WTC11 (cell line): ENCODE results near the gene ZNF367. TPM values are rescaled to one million over a fixed set of nuclear protein-coding genes. Genes with fewer than 3 reads are reported as not detected.
A peak's percentile ranks its signal among the peaks of the same experiment; 100 is the strongest.

Experiments
- ATAC-seq: fragments of 200-7000 bp; cut with Tn5 transposase; 2 replicates; pipeline ENCODE4 v1.10.0; 2021; ENCODE audit warnings: mild to moderate bottlenecking, moderate library complexity
- CTCF ChIA-PET: fragments of 300-600 bp; sonication (Branson Sonifier 250); formaldehyde crosslinking; loops from one replicate; lab custom pipeline; 2021; ENCODE audit warnings: antibody characterized with exemption; lab: Charles Lee
- POLR2A ChIA-PET: fragments of 350-600 bp; sonication (Branson Sonifier 250); formaldehyde crosslinking; loops from one replicate; lab custom pipeline; 2021; ENCODE audit warnings: antibody characterized with exemption; lab: Charles Lee
- DNase-seq: peaks from one replicate; pipeline ENCODE4 v3.0.0; 2021; ENCODE audit warnings: low spot score
- H3K27ac Mint-ChIP-seq: 2 replicates; pipeline ENCODE4 v1.8.0; 2021; ENCODE audit warnings: mixed read lengths
- H3K27me3 Mint-ChIP-seq: 2 replicates; pipeline ENCODE4 v1.8.0; 2021; ENCODE audit warnings: low read depth, mild to moderate bottlenecking, moderate library complexity, mixed read lengths
- H3K36me3 Mint-ChIP-seq: 2 replicates; pipeline ENCODE4 v1.8.0; 2021; ENCODE audit warnings: mixed read lengths
- H3K4me1 Mint-ChIP-seq: 2 replicates; pipeline ENCODE4 v1.8.0; 2022; ENCODE audit warnings: mixed read lengths
- H3K4me3 Mint-ChIP-seq: 2 replicates; pipeline ENCODE4 v1.8.0; 2021; ENCODE audit warnings: mild to moderate bottlenecking, moderate library complexity, mixed read lengths
- H3K9me3 Mint-ChIP-seq: 2 replicates; pipeline ENCODE4 v1.8.0; 2021; ENCODE audit warnings: mixed read lengths
- AR ChIP-seq: fragments of 250-450 bp; sonication (Bioruptor Pico); IDR thresholded peaks from 2 replicates; pipeline ENCODE4 v1.9.0; 2021; ENCODE audit warnings: mild to moderate bottlenecking
- ATF3 ChIP-seq: sonication (generic); formaldehyde crosslinking; conservative IDR thresholded peaks from 2 replicates; pipeline ENCODE4 v1.8.1; 2022; ENCODE audit warnings: mild to moderate bottlenecking, missing genetic modification reagents
- E2F1 ChIP-seq: sonication (generic); formaldehyde crosslinking; IDR thresholded peaks from 2 replicates; pipeline ENCODE4 v1.8.0; 2022; ENCODE audit warnings: mild to moderate bottlenecking, missing genetic modification reagents
- E2F4 ChIP-seq: sonication (generic); formaldehyde crosslinking; IDR thresholded peaks from 2 replicates; pipeline ENCODE4 v1.8.1; 2022; ENCODE audit warnings: low read depth, mild to moderate bottlenecking, moderate library complexity, missing genetic modification reagents, borderline replicate concordance
- FOXP4 ChIP-seq: sonication (generic); formaldehyde crosslinking; IDR thresholded peaks from 2 replicates; pipeline ENCODE4 v1.8.0; 2022; ENCODE audit warnings: mild to moderate bottlenecking, missing genetic modification reagents
- HMGA2 ChIP-seq: fragments of 250-450 bp; sonication (Bioruptor Pico); IDR thresholded peaks from 2 replicates; pipeline ENCODE4 v1.4.0; 2021; ENCODE audit warnings: mild to moderate bottlenecking, moderate library complexity
- JUN ChIP-seq: sonication (generic); formaldehyde crosslinking; IDR thresholded peaks from 2 replicates; pipeline ENCODE4 v1.8.0; 2023; ENCODE audit warnings: mild to moderate bottlenecking, missing genetic modification reagents
- NR1H2 ChIP-seq: sonication (generic); formaldehyde crosslinking; IDR thresholded peaks from 2 replicates; pipeline ENCODE4 v1.9.0; 2021; ENCODE audit warnings: mild to moderate bottlenecking, moderate library complexity, missing genetic modification reagents
- USF1 ChIP-seq: sonication (generic); formaldehyde crosslinking; IDR thresholded peaks from 2 replicates; pipeline ENCODE4 v1.8.0; 2022; ENCODE audit warnings: mild to moderate bottlenecking, missing genetic modification reagents
- USF2 ChIP-seq: sonication (generic); formaldehyde crosslinking; IDR thresholded peaks from 2 replicates; pipeline ENCODE4 v1.8.1; 2023; ENCODE audit warnings: mild to moderate bottlenecking, missing genetic modification reagents, moderate library complexity
- ZBTB21 ChIP-seq: sonication (generic); formaldehyde crosslinking; IDR thresholded peaks from 2 replicates; pipeline ENCODE4 v1.8.1; 2023; ENCODE audit warnings: mild to moderate bottlenecking, missing genetic modification reagents, borderline replicate concordance
- ZNF232 ChIP-seq: sonication (generic); formaldehyde crosslinking; IDR thresholded peaks from 2 replicates; pipeline ENCODE4 v1.8.0; 2022; ENCODE audit warnings: mild to moderate bottlenecking, missing genetic modification reagents
- ZNF263 ChIP-seq: sonication (generic); formaldehyde crosslinking; IDR thresholded peaks from 2 replicates; pipeline ENCODE4 v1.8.1; 2022; ENCODE audit warnings: low read depth, mild to moderate bottlenecking, moderate library complexity, missing genetic modification reagents
- ZNF512 ChIP-seq: sonication (generic); formaldehyde crosslinking; IDR thresholded peaks from 2 replicates; pipeline ENCODE4 v1.8.1; 2022; ENCODE audit warnings: missing genetic modification reagents, borderline replicate concordance
- ZNF532 ChIP-seq: fragments of 250-450 bp; sonication (Bioruptor Pico); IDR thresholded peaks from 2 replicates; pipeline ENCODE4 v1.9.0; 2021; ENCODE audit warnings: mild to moderate bottlenecking, borderline replicate concordance
- total RNA-seq: library from RNA; stranded (reverse); gene quantifications from 3 replicates; pipeline ENCODE4 v1.2.3, GENCODE V29; 2021

The ZNF367 gene
- total RNA-seq, 1 experiment from 2014 or later: 7.4 TPM

GRCh38 chr9:96464426-96464825, 46.3 kb upstream of the ZNF367 start:
- TF ChIP-seq USF2 (CRISPR knock-in tag) (peak; percentile 39; the same call in 1 of the 2 replicates), FOXP4 (no peak), USF1 (CRISPR knock-in tag) (0 out of 2 replicates have a peak, but pooled peaks have one; percentile 32), ATF3 (no peak)
- Mint-ChIP-seq H3K36me3 (peaks cover 21% of the 10 kb centered on the region), H3K27ac (peak overlapping the region; percentile 33; the same call in 1 of the 2 replicates), H3K9me3 (no peaks in the 10 kb centered on the region), H3K4me3 (no peak overlapping the region), H3K4me1 (peaks cover 42% of the 10 kb centered on the region), H3K27me3 (no peaks in the 10 kb centered on the region)
- CTCF ChIA-PET: no interaction called here
- DNase-seq (no peak), ATAC-seq (no peak)
- POLR2A ChIA-PET: no interaction called here

GRCh38 chr9:96462541-96462940, 44.4 kb upstream of the ZNF367 start:
- peaks cover 47% of the 10 kb centered on the region for H3K4me1 Mint-ChIP-seq
- ChIA-PET POLR2A (interaction anchor here (0.6 to 1.6 kb wide), 3 partner anchors 12 to 101 kb away, joined by 3 to 6 read pairs (median 3); partner anchors contain the start of gene HABP4), CTCF (interaction anchor here (0.7 to 1.6 kb wide), 5 partner anchors 13 to 378 kb away, joined by 3 to 9 read pairs (median 4); partner anchors contain the start of gene HABP4)
- no peaks in the 10 kb centered on the region for H3K9me3 Mint-ChIP-seq
- no peaks in the 10 kb centered on the region for H3K27me3 Mint-ChIP-seq
- H3K27ac Mint-ChIP-seq: peak overlapping the region; percentile 21
- ATAC-seq: peak; percentile 91
- H3K4me3 Mint-ChIP-seq: no peak overlapping the region
- DNase-seq: no peak
- peaks cover 15% of the 10 kb centered on the region for H3K36me3 Mint-ChIP-seq
- TF ChIP-seq E2F4 (CRISPR knock-in tag) (no peak), ZNF512 (no peak), ZNF263 (CRISPR knock-in tag) (no peak), ZBTB21 (CRISPR knock-in tag) (no peak), JUN (CRISPR knock-in tag) (no peak), HMGA2 (CRISPR knock-in tag) (no peak), ZNF532 (CRISPR knock-in tag) (no peak), ZNF232 (CRISPR knock-in tag) (no peak), E2F1 (CRISPR knock-in tag) (no peak), AR (CRISPR knock-in tag) (no peak), USF1 (CRISPR knock-in tag) (no peak), NR1H2 (no peak)
